ENCODE measurements around the gene AOX1.
"Not testable (repeated sequence)": the region's sequence is repeated elsewhere in the genome, so short reads cannot be mapped to it uniquely, and the experiment has no call there.

The AOX1 gene

DNA sequence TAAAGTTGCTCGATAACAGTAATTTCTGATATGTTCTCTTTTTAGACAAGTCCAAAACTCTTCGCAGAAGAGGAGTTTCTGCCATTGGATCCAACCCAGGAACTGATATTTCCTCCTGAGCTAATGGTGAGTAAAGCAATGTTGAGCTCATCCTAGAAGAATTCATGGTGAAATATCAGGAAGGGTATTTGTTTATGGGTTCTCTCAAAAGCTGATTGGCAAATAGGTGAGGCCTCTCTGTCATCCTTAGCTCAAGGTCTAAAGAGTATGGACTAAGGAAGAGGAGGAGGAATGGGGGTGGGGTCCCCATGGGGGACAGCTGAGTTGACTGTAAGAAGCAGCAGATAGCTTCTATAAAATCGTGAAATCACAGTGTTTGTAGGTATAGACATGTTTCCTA, 18.2 kb downstream of the AOX1 start:
- DNase-seq: no peak

DNA sequence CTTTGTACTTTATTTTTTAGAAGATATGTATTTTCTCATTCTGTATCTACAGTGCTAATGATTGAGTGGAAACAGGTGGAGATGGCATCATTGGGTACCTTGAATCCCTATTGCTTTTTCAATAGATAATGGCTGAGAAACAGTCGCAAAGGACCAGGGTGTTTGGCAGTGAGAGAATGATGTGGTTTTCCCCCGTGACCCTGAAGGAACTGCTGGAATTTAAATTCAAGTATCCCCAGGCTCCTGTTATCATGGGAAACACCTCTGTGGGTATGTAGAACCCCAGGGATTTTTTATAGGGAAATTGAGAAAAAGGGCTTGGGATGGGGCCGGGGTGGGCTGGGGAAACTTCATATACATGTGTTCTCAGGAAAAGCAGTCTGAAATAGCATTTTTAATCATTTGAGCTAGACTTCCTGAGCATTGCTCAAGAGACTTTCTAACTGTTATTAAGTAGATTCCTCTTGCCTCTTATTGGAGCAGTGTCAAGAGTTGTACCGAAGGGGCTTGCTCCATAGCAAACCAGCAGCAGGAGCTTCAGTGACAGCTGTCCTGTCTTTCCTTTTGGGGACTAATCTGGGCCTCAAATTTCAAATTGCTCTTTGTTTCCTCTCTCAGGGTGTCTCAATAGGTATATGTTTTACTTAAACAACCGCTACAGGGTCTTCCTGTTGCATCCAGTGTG, 18.9 kb downstream of the AOX1 start:
- no peak for DNase-seq

DNA sequence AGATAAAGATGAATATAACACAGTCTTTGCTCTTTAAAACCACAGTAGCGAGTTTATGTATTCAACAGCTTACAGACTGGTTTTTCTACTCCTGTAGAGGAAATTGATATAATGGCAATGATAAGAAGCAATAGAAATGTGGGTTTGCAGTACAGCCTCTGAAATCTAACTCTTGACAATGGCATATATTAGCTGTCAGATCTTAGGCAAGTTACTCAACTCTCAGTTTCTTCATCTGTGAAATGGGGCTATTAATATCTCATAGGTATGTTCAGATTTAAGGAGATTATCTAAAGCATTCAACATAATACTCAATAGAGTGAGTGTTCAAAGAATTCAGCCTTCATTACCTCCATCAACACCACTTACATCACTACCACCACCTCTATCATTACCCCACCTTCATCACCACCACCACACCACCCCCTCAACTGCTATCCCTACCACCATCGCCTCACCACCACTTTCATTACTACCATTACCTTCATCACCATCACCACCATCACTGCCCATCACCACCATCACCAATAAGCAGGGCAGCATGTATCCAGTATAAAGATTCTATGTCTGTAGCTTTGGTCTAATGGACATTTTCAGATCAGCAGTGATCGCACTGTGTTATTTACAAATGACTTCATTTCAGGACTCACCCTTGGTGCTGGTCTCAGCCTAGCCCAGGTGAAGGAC, 22.7 kb downstream of the AOX1 start:
- DNase-seq: no peak

GRCh38 chr2:200609028-200609614, 23.3 kb downstream of the AOX1 start:
- no peak for DNase-seq

DNA sequence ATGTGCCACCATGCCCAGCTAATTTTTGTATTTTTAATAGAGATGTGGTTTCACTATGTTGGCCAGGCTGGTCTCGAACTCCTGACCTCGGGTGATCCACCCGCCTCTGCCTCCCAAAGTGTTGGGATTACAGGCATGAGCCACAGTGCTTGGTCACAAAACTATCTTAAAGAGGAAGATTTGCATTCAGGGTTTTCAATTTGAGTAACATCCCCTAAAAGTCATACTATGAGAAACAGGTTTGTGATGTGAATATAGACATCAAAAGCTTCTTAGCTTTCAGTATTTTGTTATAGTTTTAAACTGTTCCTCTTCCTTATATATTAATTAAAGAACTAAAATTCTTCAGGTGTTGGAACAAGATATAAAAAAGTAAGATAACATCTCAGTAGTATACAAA, 24.4 kb downstream of the AOX1 start:
- DNase-seq: not testable (repeated sequence)

DNA sequence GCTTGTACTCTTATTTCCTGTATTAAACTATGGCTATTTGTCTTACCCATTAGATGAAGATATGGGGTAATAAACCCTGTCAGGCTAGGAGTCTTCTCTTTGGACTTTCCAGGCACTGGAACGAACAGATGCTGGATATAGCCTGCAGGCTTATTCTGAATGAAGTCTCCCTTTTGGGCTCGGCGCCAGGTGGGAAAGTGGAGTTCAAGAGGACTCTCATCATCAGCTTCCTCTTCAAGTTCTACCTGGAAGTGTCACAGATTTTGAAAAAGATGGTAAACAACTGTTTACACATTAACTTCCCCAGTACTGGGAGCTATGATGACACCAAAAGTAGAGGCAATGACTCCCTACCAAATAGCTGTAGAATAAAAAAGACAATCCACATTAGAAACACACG, 27.9 kb downstream of the AOX1 start:
- DNase-seq: no peak

- DNase-seq: no peak
Observed at GRCh38 chr2:200614249-200614648, 28.4 kb downstream of the AOX1 start.

DNA sequence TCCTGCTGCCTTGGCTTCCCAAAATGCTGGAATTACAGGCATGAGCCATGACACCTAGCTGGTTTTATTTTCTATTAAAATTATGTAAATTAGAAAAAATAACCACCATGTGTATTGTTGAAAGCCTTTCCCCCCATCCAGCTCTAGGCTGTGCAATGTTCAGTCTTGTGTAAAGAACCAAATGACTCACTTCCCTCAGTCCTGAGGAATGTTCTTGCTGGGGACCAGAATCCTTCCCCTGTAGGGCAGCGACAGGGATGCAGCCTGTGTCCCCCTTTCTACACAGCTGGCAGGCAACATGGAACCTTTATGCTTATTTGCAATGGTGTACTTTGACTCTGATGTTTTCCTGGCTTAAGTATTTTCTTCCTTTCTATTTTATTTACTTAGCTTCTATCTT, 29.4 kb downstream of the AOX1 start:
- DNase-seq: no peak

DNA sequence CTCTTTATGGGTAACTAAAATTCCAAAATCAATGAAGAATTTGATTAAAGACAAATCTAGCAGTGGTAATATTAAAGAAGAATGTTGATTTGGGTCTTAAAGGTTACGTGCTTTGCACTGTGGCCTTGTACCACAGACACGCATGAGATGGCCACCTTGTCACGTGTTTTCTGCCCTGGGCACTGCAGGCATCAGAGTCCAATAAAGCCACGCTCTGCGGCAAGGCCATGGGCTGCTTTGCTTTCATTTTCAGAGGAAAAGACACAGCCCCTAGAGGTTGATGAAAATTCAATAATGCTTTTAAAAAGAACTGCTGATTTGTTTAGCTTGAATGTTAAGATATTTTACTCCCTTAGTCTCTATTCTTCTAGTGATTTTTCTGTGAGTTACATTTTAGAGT, 30.4 kb downstream of the AOX1 start:
- no peak for DNase-seq

DNA sequence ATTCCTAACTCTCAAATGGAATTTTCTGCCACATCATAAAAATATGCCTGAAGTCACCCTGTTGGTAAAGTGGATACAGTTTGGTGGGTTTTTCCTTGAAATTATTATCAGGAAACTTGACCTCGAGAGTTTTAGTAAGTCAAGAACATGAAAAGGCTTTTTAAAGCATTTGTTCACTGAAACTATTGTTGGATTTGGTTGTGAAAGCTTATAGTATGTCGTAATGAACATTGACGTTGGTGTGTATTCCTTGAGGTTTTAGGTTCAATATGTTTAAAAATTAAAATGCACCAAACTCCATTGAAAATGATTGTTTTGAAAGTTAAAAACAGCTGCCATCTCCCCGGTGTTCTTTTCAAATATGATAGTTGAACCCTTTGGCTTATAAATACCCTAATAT, 30.8 kb downstream of the AOX1 start:
- DNase-seq: no peak

GRCh38 chr2:200617156-200618053, 31.6 kb downstream of the AOX1 start:
- no peak for DNase-seq

GRCh38 chr2:200618054-200618419, 32.2 kb downstream of the AOX1 start:
- DNase-seq: no peak

DNA sequence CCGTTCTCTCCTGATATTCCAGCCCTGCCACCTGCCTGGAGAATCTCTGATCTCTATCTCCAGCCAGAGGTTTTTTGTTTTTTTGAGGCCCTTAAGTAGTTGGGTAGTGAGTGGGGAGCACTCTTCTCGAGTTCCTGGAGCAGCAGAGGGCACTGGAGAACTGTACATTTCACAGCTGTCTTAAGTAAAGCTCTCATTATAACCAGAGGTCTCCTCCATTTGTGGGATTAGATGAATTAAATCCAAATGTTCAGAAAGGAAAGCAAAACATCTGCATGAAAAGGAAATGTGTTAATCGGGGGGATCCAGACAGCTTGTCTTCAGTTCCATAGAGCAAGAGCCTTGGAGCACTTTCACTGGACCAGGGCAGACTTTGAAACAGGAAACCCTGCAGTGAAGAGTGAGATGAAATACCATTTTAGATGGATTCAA, 32.8 kb downstream of the AOX1 start:
- no peak for DNase-seq

GRCh38 chr2:200619279-200619678, 33.5 kb downstream of the AOX1 start:
- DNase-seq: no peak

GRCh38 chr2:200620606-200621390, 35.0 kb downstream of the AOX1 start:
- DNase-seq: no peak

DNA sequence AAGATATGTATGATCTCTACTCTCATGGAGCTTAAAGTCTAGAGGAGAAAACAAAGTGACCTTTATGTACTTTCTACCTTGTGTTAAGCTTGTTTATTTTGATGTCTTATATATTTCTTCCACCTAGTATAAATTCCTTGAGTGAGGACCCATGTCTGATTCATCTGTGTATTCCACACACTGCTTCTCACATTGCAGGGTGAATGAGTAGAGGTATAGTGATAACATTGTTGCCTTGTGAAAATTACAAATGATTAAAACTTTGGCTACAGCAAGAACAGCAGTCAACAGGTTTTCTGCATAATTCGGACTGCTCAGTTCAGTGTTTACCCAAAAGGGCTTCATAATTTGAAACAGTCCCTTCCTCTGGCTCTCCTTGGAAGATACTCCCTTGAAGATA, 36.3 kb downstream of the AOX1 start:
- no peak for DNase-seq

- DNase-seq: no peak
Observed at GRCh38 chr2:200624026-200624425, 38.2 kb downstream of the AOX1 start.

GRCh38 chr2:200624658-200625057, 38.8 kb downstream of the AOX1 start:
- DNase-seq: no peak

DNA sequence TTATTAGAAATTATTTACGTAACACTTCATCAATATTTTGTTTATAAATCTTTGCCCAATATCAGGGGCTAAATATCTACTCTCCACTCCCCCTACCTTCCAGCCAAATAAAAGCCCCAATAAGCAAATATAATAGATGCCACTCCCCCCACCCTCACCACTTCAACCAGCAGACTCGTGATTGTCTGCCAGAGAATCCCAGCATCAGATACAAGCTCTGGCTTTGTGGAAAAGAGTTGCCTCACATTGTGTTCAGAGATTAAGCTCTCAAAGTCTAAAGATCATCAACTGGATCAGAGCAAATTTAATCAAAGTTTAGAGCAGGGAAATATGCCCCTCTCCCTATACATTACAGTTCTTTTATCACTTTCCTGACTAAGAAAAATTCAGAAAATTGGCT, 39.5 kb downstream of the AOX1 start:
- no peak for DNase-seq

- DNase-seq: no peak
Observed at GRCh38 chr2:200625958-200626363, 40.1 kb downstream of the AOX1 start.

GRCh38 chr2:200627110-200627770, 41.4 kb downstream of the AOX1 start:
- DNase-seq: no peak

DNA sequence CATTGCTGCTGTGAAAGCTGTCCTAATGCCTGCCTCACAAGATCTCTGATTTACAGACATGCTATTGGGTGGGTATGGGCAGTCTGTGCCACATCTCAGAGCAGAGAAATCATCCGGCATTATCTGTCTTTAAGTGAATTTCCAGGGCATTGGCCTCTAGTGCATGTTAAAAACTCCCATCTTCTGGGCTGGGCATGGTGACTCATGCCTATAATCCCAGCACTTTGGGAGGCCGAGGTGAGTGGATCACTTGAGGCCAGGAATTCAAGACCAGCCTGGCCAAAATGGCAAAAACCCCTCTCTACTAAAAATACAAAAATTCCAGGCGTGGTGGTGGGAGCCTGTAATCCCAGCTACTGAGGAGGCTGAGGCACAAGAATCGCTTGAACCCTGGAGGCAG, 42.6 kb downstream of the AOX1 start:
- DNase-seq: not testable (repeated sequence)
